GM12875 (cell line): ENCODE data around the gene OXTR.

Experiments
- H3K4me3 ChIP-seq: one replicate; pipeline ENCODE4 v1.5.1; 2011; ENCODE audit warnings: low read depth, low read length, control low read depth
- CTCF ChIP-seq: IDR thresholded peaks from 2 replicates; pipeline ENCODE4 v1.5.1; 2011; ENCODE audit warnings: low read depth, mild to moderate bottlenecking, control low read depth, inconsistent platforms, low read length, moderate library complexity, borderline replicate concordance; ENCODE audit not compliant: insufficient read depth

The OXTR gene

DNA sequence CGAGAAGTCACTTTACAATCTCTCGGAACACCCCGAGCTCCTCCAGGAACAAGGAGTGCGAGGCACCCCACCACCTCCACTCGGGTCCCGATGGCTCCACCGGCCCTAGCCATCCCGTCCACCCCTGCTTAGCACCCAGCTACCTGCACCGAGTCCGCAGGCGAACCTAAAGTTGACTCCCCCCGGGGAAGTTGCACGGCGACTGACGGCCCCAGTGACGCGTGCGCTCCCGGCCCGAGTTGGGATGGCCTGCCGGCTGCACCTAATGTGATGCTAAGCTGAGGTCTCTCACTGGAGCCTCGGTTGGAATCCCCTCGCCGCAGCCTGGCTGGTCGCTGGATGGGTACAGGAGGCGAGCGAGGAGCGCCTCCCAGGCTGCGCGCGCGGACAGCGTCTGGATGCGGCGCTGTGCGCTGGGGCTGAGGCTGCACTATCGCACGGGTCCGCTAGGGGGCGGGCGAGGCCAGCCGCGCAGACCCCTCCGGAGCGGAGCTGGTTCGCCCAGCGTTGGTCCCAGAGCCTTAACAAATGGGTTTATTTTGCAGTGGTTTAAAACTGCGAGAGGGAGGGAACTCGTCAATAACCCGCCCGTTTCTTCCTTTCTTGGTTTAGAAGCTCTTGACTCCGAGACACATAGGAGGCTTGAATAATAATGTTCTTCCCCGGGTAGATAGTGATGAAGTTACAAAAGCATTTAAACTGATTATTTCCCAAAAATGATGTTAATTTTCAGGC, at the start of gene OXTR:
Gene OXTR (minus strand): TSS at position 526 of the 735 bp plus-strand sequence. CDS start 1,426 bp downstream, outside the sequence.
- peak; percentile 100 for TF ChIP-seq CTCF
- peak within 1 kb of the TSS; percentile 53 for H3K4me3 ChIP-seq

GRCh38 chr3:8817486-8817885, 48.1 kb upstream of the OXTR start:
- no peak for TF ChIP-seq CTCF
- H3K4me3 ChIP-seq: no peak overlapping the region

- no peak overlapping the region for H3K4me3 ChIP-seq
- TF ChIP-seq CTCF: no peak
Observed at GRCh38 chr3:8816106-8816505, 46.7 kb upstream of the OXTR start.

DNA sequence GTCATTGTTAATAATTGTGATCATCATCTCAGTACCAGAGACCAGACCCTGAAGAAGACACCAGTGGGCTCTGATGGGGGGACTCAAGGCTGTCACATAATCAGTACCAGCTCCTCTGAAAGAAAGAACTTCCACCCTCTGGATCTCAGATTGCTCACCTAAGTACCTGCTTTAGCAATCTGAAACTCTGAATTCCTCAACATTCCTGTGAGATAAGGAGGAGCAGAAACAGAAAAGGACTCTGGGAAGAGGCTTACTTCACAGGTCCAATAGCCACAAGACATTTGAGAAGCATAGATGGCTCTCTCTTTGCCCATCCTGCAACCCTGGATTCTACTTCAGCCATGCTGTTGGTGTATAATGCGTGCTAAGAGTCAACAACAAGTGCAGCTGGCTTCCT, 44.0 kb upstream of the OXTR start:
- H3K4me3 ChIP-seq: no peak overlapping the region
- TF ChIP-seq CTCF: no peak

DNA sequence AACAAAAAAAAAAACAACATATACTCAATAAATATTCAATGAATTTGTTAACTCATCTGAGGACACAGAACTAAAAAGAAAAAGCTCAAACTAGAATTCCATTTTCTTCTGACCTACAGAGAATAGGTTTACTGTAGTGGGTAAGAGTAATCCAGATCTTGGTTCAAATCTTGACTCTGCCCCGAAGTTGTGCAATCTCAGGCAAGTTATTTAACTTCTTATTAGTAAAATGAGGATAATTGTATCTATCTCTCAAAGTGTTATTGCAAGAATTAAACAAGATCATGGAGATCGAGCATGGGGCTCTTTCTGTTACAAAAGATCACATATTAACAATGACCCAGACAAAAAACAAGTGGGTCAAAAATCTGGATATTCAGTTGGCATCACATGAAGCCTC, 41.1 kb upstream of the OXTR start:
- H3K4me3 ChIP-seq: no peak overlapping the region
- no peak for TF ChIP-seq CTCF

GRCh38 chr3:8805774-8806173, 36.4 kb upstream of the OXTR start:
- no peak overlapping the region for H3K4me3 ChIP-seq
- TF ChIP-seq CTCF: no peak

DNA sequence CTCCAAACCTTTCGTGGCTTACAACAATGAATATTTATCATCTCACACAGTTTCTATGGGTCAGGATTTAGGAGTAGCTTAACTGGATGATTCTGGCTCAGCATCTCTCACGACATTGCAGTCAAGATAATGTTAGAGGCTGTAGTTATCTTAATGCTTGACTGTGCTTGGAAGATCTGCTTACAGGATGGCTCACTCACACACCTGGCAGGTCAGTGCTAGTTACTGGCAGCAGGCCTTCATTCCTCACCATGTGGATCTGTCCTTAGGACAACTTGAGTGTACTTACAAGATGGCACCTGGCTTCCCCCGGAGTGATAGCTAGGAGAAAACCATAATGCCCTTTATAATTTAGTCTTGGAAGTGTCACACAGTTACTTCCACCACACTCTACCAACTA, 32.8 kb upstream of the OXTR start:
- TF ChIP-seq CTCF: no peak
- H3K4me3 ChIP-seq: no peak overlapping the region
